NCI-H2107 treated with DMSO at 0.1 percent for 48 hours (cell line): Measurements from ENCODE around the gene ISOC1.
A peak's percentile ranks its signal among the peaks of the same experiment; 100 is the strongest.

Experiments
- DNase-seq: peaks from one replicate; lab custom pipeline; 2025; ENCODE audit not compliant: unreplicated experiment; lab: John Stamatoyannopoulos, UW

Gene ISOC1

DNA sequence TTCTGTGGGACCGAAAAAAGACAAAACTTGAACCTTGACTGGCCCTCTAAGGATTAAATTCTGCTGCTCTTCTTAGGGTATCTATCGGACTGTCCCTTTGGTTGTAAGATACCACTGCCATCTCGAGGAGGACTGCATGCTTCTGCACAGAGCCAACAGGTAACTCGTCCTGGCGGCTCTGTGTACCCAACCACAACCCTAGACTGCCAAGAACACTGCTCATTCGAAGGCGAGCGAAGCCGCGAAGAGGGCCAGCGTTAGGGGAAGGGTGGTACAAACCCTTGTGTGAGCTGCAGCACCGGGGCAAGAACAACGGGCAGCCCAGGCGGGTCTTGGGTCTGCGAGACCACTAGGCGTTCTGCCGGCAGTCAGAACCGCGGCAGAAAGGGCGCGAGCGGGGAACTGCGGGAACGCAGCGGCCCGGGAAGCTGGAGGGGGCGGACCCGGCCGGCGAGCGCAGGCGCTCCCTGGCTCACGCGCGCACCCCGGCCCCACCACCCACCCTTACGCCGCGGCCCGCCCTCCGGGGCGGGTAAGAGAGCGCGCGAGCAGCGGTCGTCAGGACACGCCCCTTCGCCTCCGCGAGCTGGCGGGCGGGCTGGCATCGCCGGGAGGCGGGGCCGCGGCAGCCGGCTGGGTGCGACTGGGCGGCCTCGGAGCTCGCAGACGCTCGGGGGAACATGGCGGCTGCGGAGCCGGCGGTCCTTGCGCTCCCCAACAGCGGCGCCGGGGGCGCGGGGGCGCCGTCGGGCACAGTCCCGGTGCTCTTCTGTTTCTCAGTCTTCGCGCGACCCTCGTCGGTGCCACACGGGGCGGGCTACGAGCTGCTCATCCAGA is at the start of gene ISOC1:
Gene ISOC1, plus strand, starts transcription at position 663 of the 837 bp plus-strand sequence. Its CDS starts 18 bp downstream, at position 681.
- peak; percentile 43 for DNase-seq

GRCh38 chr5:129046151-129046550 is 48.4 kb upstream of the ISOC1 start:
- no peak for DNase-seq

DNA sequence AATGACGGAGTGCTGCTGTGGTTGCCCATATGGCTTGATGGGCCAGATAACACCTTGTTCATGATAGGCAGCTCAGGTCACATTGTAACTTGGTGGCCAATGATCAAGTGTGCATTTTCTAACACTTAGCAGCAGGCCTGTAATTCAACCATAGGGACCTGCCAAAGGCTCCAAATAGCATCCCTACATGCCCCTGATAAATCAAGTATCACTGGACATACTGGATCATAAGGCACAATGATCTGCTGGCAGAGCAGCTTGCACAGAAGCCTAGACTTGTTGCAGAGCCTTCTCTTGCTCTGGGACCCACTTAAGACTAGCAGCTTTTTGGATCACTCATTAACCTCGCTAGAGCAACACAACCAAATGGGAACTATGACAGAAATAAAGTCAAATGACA is 46.0 kb upstream of the ISOC1 start:
- DNase-seq = no peak

- no peak for DNase-seq
Observed at GRCh38 chr5:129049126-129049799, 45.3 kb upstream of the ISOC1 start.

GRCh38 chr5:129051283-129051682 is 43.3 kb upstream of the ISOC1 start:
- no peak for DNase-seq

GRCh38 chr5:129053438-129053837 is 41.1 kb upstream of the ISOC1 start:
- no peak for DNase-seq

DNA sequence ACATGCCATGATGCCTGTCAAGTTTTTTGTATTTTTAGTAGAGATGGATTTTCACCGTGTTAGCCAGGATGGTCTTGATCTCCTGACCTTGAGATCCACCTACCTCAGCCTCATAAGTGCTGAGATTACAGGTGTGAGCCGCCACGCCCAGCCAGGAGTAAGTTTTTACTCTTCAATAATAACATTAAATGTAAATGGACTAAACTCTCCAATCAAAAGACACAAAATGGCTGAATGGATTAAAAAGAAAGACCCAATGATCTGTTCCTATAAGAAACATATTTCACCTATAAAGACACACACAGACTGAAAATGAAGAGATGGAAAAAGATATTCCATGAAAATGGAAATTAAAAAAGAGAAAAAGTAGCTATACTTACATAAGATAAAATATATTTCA is 37.2 kb upstream of the ISOC1 start:
- DNase-seq = no peak

DNA sequence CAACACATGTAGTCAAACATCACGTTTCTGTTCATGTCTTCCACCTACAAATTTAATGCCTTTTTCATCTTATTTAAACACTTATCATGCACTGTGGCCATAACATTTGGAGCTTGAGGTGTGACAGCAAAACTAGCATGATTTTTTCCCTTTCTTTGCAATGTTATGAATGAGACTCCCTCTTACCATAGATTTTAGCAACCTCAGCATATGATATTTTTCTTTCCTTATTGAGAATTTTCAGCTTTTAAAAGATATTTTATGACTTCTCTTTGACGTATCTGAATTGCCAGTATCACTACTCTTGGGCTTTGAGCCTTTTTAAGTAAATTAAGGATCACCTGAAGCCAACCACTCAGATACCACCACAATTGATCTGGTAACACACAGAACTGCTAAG is 32.7 kb upstream of the ISOC1 start:
- DNase-seq = no peak

DNA sequence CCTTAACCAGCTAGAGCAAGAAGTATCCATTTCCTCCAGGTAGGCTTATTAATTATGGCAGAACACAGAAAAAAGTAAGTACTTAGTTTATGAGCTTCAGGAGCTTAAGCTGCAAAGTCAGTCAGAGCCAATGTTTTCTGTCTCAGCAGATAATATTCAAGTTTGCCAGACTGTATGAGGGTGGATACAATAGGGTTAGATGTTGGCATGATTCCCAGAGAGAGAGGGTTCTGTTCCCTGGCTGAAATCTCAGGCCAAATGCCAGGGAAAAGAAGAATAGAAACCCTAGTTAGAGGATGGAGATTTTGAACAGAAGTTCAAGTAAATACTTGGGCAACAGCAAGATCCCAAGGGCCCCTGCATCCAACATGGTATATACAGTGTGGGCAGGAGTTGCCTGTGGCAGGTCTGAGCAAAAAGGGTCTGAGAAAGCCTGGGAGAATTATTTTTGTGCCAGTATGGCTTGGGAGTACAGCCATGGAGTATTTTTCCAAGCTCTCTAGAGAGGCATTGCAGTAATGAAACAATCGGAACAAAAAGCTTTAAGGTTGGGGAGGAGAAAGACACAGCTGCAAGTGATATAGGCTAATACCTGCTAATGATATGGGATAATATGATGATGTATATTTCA is 31.0 kb upstream of the ISOC1 start:
- no peak for DNase-seq

DNA sequence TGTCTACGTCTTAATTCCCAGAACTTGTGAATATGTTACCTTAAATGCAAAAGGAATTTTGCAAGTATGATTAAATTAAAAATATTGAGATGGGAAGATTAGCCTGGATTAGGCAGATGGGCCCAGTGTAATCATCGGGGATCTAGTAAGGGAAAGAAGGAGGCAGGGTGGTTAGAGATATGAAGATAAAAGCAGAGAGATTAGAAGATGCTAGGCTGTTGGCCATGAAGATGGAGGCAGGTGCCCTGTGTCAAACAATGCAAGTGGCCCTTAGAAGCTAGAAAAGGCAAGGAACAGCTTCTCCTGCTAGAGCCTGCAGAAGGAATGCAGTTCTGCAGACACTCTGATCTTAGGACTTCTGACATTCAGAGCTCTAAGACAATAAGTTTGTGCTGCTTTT is 28.8 kb upstream of the ISOC1 start:
- DNase-seq = no peak

GRCh38 chr5:129067745-129068144 is 26.8 kb upstream of the ISOC1 start:
- no peak for DNase-seq

- DNase-seq = no peak
Observed at GRCh38 chr5:129069292-129069691, 25.3 kb upstream of the ISOC1 start.

DNA sequence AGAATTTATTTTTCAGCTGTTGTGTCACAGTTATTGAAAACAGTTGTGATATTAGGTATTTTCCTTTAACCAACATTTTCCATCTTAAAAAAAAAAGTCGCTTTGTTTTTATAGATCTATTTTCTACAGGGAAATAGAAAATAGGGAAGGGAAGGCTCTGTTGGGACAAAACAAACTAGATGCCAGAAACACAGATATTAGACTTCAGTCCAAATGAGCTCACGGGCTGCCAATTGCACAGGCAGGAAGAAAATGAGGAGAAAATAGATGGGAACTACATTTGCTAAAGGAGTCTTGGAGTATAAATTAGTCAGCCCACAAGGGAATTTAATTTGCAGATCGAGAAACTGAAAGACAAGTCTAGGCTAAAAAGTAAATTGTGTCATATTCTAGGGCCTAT is 21.4 kb upstream of the ISOC1 start:
- DNase-seq = no peak

- no peak for DNase-seq
Observed at GRCh38 chr5:129074903-129075302, 19.6 kb upstream of the ISOC1 start.

GRCh38 chr5:129077433-129078075 is 17.0 kb upstream of the ISOC1 start:
- DNase-seq = no peak

DNA sequence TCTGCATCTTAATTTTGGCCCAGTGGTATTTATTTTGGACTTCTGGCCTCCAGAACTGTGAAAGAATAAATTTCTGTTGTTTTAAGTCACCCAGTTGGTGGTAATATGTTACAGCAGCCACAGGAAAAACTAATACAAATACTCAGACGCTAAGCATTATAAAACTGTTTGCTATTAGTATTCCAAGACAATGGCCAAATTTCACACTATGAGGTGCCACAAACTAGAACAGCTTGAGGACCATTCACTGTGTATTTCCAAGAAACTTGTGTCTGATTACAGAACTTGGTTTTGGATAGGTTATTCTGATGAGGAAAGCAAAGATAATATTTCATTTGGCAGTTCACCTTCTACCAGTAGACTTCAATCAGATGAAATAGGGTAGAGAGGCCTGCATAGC is 16.3 kb upstream of the ISOC1 start:
- no peak for DNase-seq

- DNase-seq = no peak
Observed at GRCh38 chr5:129078660-129079059, 15.9 kb upstream of the ISOC1 start.

DNA sequence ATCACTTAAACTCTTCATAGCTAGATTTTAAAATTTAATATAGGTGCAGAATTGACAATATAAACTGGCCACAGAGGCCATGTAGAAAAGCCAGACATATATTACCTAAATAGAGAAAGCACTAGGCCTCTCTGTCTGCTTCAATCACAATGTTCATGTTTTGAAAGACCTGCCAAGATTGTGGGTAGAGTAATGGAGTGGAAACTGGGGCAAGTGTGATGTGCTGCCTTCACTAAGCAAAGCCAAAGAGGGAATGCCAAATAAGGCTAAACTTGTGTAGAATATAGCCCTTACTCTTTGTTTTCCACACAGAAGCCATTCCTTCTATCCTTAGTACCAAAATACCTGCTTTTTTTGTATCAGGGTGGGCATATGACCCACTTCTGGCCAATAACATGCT is 15.1 kb upstream of the ISOC1 start:
- DNase-seq = no peak

- no peak for DNase-seq
Observed at GRCh38 chr5:129080766-129081165, 13.8 kb upstream of the ISOC1 start.

GRCh38 chr5:129082225-129083136 is 12.1 kb upstream of the ISOC1 start:
- DNase-seq = no peak
